Testis (tissue), 2 donors: ENCODE measurements around the gene FBXL20.

Experiments used
- CTCF ChIP-seq, 3 experiments: fragments of 450-650 bp in 2 of 3; fragments of 200-600 bp in 1 of 3; sonication (generic) in 1 of 3; IDR thresholded peaks; one replicate each; pipeline ENCODE4 v1.5.1; 2016 to 2019; ENCODE audit warnings: antibody characterized with exemption in 3 of 3, mild to moderate bottlenecking in 2 of 3, moderate library complexity in 1 of 3
- POLR2A ChIP-seq: fragments of 450-650 bp; IDR thresholded peaks from one replicate; pipeline ENCODE4 v1.6.1; 2017; ENCODE audit warnings: antibody characterized with exemption, mild to moderate bottlenecking, moderate library complexity

DNA sequence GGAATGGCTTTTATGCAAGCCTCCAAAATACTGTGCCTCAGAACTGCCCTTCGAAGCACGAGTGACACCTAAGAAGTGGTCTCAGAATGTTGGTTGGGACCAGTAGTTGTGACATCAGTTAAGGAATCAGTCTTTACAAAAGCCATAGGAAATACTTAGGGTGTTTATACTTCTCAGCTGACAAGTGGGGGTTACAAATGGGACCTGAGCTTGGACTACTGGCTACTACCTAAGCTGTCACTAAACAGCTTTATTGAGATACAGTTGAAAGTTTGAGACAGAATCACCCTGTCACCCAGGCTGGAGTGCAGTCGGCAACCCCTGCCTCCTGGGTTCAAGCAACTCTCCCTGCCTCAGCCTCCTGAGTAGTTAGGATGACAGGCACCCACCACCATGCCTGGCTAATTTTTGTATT is 196.3 kb downstream of the FBXL20 start:
- no peak for TF ChIP-seq POLR2A
- TF ChIP-seq CTCF (IDR thresholded peaks at IDR 0.05) = no peak
